WTC11 (cell line): ENCODE measurements around the gene HNRNPL. TPM values are rescaled to one million over a fixed set of nuclear protein-coding genes. Genes with fewer than 3 reads are reported as not detected.

Experiments used
- ATAC-seq: fragments of 200-7000 bp; cut with Tn5 transposase; 2 replicates; pipeline ENCODE4 v1.10.0; 2021; ENCODE audit warnings: mild to moderate bottlenecking, moderate library complexity
- CTCF ChIA-PET: fragments of 300-600 bp; sonication (Branson Sonifier 250); formaldehyde crosslinking; loops from one replicate; lab custom pipeline; 2021; ENCODE audit warnings: antibody characterized with exemption; lab: Charles Lee
- POLR2A ChIA-PET: fragments of 350-600 bp; sonication (Branson Sonifier 250); formaldehyde crosslinking; loops from one replicate; lab custom pipeline; 2021; ENCODE audit warnings: antibody characterized with exemption; lab: Charles Lee
- DNase-seq: peaks from one replicate; pipeline ENCODE4 v3.0.0; 2021; ENCODE audit warnings: low spot score
- H3K27ac Mint-ChIP-seq: 2 replicates; pipeline ENCODE4 v1.8.0; 2021; ENCODE audit warnings: mixed read lengths
- H3K27me3 Mint-ChIP-seq: 2 replicates; pipeline ENCODE4 v1.8.0; 2021; ENCODE audit warnings: low read depth, mild to moderate bottlenecking, moderate library complexity, mixed read lengths
- H3K36me3 Mint-ChIP-seq: 2 replicates; pipeline ENCODE4 v1.8.0; 2021; ENCODE audit warnings: mixed read lengths
- H3K4me1 Mint-ChIP-seq: 2 replicates; pipeline ENCODE4 v1.8.0; 2022; ENCODE audit warnings: mixed read lengths
- H3K4me3 Mint-ChIP-seq: 2 replicates; pipeline ENCODE4 v1.8.0; 2021; ENCODE audit warnings: mild to moderate bottlenecking, moderate library complexity, mixed read lengths
- H3K9me3 Mint-ChIP-seq: 2 replicates; pipeline ENCODE4 v1.8.0; 2021; ENCODE audit warnings: mixed read lengths
- FOXK1 ChIP-seq: sonication (generic); formaldehyde crosslinking; IDR thresholded peaks from 2 replicates; pipeline ENCODE4 v1.8.0; 2022; ENCODE audit warnings: mild to moderate bottlenecking, moderate library complexity, missing genetic modification reagents
- GABPB1 ChIP-seq: sonication (generic); formaldehyde crosslinking; IDR thresholded peaks from 2 replicates; pipeline ENCODE4 v1.8.1; 2023; ENCODE audit warnings: mild to moderate bottlenecking, missing genetic modification reagents
- GTF2I ChIP-seq: fragments of 250-450 bp; sonication (Bioruptor Pico); conservative IDR thresholded peaks from 2 replicates; pipeline ENCODE4 v1.4.0; 2021; ENCODE audit warnings: mild to moderate bottlenecking
- KAT7 ChIP-seq: sonication (generic); formaldehyde crosslinking; IDR thresholded peaks from 2 replicates; pipeline ENCODE4 v1.8.1; 2023; ENCODE audit warnings: missing genetic modification reagents, mild to moderate bottlenecking, borderline replicate concordance
- NFE2L1 ChIP-seq: sonication (generic); formaldehyde crosslinking; IDR thresholded peaks from 2 replicates; pipeline ENCODE4 v1.8.1; 2023; ENCODE audit warnings: missing genetic modification reagents
- NR2C2 ChIP-seq: sonication (generic); formaldehyde crosslinking; IDR thresholded peaks from 2 replicates; pipeline ENCODE4 v1.8.0; 2022; ENCODE audit warnings: mild to moderate bottlenecking, missing genetic modification reagents
- NR3C1 ChIP-seq: sonication (generic); formaldehyde crosslinking; conservative IDR thresholded peaks from 2 replicates; pipeline ENCODE4 v1.8.1; 2023; ENCODE audit warnings: low read depth, mild to moderate bottlenecking, missing genetic modification reagents
- PRRX2 ChIP-seq: fragments of 250-450 bp; sonication (Bioruptor Pico); IDR thresholded peaks from 2 replicates; pipeline ENCODE4 v1.8.0; 2021; ENCODE audit warnings: mild to moderate bottlenecking
- SMAD3 ChIP-seq: sonication (generic); formaldehyde crosslinking; IDR thresholded peaks from 2 replicates; pipeline ENCODE4 v1.8.0; 2022; ENCODE audit warnings: missing genetic modification reagents, mild to moderate bottlenecking, borderline replicate concordance
- SOX15 ChIP-seq: fragments of 250-450 bp; sonication (Bioruptor Pico); IDR thresholded peaks from 2 replicates; pipeline ENCODE4 v1.9.0; 2021; ENCODE audit warnings: mild to moderate bottlenecking
- SP1 ChIP-seq: sonication (generic); formaldehyde crosslinking; conservative IDR thresholded peaks from 2 replicates; pipeline ENCODE4 v1.8.1; 2022; ENCODE audit warnings: missing genetic modification reagents
- TEAD1 ChIP-seq: sonication (generic); formaldehyde crosslinking; IDR thresholded peaks from 2 replicates; pipeline ENCODE4 v1.8.0; 2022; ENCODE audit warnings: mild to moderate bottlenecking, missing genetic modification reagents
- USF2 ChIP-seq: sonication (generic); formaldehyde crosslinking; IDR thresholded peaks from 2 replicates; pipeline ENCODE4 v1.8.1; 2023; ENCODE audit warnings: mild to moderate bottlenecking, missing genetic modification reagents, moderate library complexity
- ZBTB21 ChIP-seq: sonication (generic); formaldehyde crosslinking; IDR thresholded peaks from 2 replicates; pipeline ENCODE4 v1.8.1; 2023; ENCODE audit warnings: mild to moderate bottlenecking, missing genetic modification reagents, borderline replicate concordance
- ZNF121 ChIP-seq: sonication (generic); formaldehyde crosslinking; IDR thresholded peaks from 2 replicates; pipeline ENCODE4 v1.8.0; 2023; ENCODE audit warnings: missing genetic modification reagents
- ZNF232 ChIP-seq: sonication (generic); formaldehyde crosslinking; IDR thresholded peaks from 2 replicates; pipeline ENCODE4 v1.8.0; 2022; ENCODE audit warnings: mild to moderate bottlenecking, missing genetic modification reagents
- total RNA-seq: library from RNA; stranded (reverse); gene quantifications from 3 replicates; pipeline ENCODE4 v1.2.3, GENCODE V29; 2021
- TF ChIP-seq, protein P1 (sequence below): sonication (generic); formaldehyde crosslinking; IDR thresholded peaks from 2 replicates; pipeline ENCODE4 v1.8.1; 2022; ENCODE audit warnings: mild to moderate bottlenecking, missing genetic modification reagents, moderate library complexity, borderline replicate concordance
- TF ChIP-seq, protein P2 (sequence below): sonication (generic); formaldehyde crosslinking; IDR thresholded peaks from 2 replicates; pipeline ENCODE4 v1.8.0; 2022; ENCODE audit warnings: mild to moderate bottlenecking, missing genetic modification reagents
- TF ChIP-seq, protein P3 (sequence below): sonication (generic); formaldehyde crosslinking; IDR thresholded peaks from 2 replicates; pipeline ENCODE4 v1.8.0; 2022; ENCODE audit warnings: mild to moderate bottlenecking, missing genetic modification reagents

Gene HNRNPL
- total RNA-seq, 1 experiment from 2014 or later: 779 TPM

GRCh38 chr19:38851622-38852230, 1.9 kb upstream of the HNRNPL start:
- peaks cover 10% of the 10 kb centered on the region for H3K9me3 Mint-ChIP-seq
- H3K27me3 Mint-ChIP-seq: peaks cover 9% of the 10 kb centered on the region
- peaks cover 31% of the 10 kb centered on the region for H3K4me1 Mint-ChIP-seq
- ChIA-PET POLR2A (interaction anchor here (1.5 to 2.2 kb wide), 3 partner anchors 9 to 48 kb away, joined by 3 to 7 read pairs (median 5); partner anchors contain the start of genes ECH1, NFKBIB and SIRT2), CTCF (interaction anchor here (0.6 to 3.0 kb wide), 7 partner anchors 12 to 331 kb away, joined by 3 to 26 read pairs (median 5); partner anchors contain the start of genes FBXO17, MRPS12 and SARS2)
- ATAC-seq: peak; percentile 0
- peaks cover 35% of the 10 kb centered on the region for H3K36me3 Mint-ChIP-seq
- peak overlapping the region; percentile 99 for H3K27ac Mint-ChIP-seq
- H3K4me3 Mint-ChIP-seq: peak overlapping the region; percentile 92
- DNase-seq: peak; percentile 91
- TF ChIP-seq FOXK1 (peak; percentile 80), GTF2I (CRISPR knock-in tag) (peak; percentile 54; the same call in 1 of the 2 replicates), SP1 (CRISPR knock-in tag) (peak; percentile 90), ZNF121 (peak; percentile 5; the same call in 1 of the 2 replicates), TEAD1 (peak; percentile 78; the same call in 1 of the 2 replicates), USF2 (CRISPR knock-in tag) (peak; percentile 92), ZBTB21 (CRISPR knock-in tag) (no peak), NR3C1 (CRISPR knock-in tag) (no peak), SMAD3 (no peak), ZNF232 (0 out of 2 replicates have a peak, but pooled peaks have one; percentile 64), NFE2L1 (CRISPR knock-in tag) (0 out of 2 replicates have a peak, but pooled peaks have one; percentile 14)
- TF ChIP-seq, protein P1, sequence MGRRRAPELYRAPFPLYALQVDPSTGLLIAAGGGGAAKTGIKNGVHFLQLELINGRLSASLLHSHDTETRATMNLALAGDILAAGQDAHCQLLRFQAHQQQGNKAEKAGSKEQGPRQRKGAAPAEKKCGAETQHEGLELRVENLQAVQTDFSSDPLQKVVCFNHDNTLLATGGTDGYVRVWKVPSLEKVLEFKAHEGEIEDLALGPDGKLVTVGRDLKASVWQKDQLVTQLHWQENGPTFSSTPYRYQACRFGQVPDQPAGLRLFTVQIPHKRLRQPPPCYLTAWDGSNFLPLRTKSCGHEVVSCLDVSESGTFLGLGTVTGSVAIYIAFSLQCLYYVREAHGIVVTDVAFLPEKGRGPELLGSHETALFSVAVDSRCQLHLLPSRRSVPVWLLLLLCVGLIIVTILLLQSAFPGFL: no peak
- TF ChIP-seq, protein P2, sequence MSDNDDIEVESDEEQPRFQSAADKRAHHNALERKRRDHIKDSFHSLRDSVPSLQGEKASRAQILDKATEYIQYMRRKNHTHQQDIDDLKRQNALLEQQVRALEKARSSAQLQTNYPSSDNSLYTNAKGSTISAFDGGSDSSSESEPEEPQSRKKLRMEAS: peak; percentile 91
- TF ChIP-seq, protein P3, sequence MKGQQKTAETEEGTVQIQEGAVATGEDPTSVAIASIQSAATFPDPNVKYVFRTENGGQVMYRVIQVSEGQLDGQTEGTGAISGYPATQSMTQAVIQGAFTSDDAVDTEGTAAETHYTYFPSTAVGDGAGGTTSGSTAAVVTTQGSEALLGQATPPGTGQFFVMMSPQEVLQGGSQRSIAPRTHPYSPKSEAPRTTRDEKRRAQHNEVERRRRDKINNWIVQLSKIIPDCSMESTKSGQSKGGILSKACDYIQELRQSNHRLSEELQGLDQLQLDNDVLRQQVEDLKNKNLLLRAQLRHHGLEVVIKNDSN: peak; percentile 89

DNA sequence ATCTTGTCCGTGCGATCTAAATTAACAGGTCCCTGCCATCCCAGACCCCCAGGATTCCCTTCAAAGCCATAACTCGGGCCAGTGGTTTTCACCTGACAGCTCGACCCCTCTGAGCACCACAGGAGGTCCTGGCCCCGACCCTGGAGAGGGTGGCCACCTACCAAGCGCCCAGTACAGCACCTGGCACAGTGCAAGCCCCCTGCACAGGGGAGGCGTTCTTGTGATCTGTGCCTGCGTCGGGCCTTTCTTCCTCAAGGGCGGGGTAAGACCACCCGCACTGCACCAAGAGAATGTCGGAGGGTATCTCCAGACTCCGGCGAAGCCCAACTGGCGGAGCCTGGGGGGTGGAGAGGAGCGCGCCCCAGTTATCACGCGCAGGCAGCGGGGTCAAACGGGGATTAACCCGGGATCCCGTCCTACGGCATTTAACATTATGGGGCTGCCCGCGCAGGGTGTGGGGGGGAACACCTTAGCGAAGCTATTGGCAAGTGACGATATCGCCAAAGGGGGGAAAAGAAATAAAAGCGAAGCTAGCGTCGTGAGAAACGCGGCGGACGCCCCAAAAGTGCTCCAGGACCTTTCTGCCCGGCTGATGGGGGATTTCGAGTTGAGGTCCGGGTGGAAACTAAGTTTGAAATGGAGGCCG, 1.3 kb upstream of the HNRNPL start:
- POLR2A ChIA-PET: interaction anchor here (0.9 to 2.2 kb wide), 4 partner anchors 9 to 79 kb away, joined by 3 to 7 read pairs (median 4); partner anchors contain the start of genes ECH1, MRPS12, NFKBIB and SARS2
- peaks cover 3% of the 10 kb centered on the region for H3K27me3 Mint-ChIP-seq
- peaks cover 32% of the 10 kb centered on the region for H3K4me1 Mint-ChIP-seq
- ATAC-seq (no peak), DNase-seq (peak; percentile 51)
- peaks cover 4% of the 10 kb centered on the region; the same call in 1 of the 2 replicates for H3K9me3 Mint-ChIP-seq
- H3K27ac Mint-ChIP-seq: peak overlapping the region; percentile 99
- H3K4me3 Mint-ChIP-seq: peak overlapping the region; percentile 92
- peaks cover 33% of the 10 kb centered on the region for H3K36me3 Mint-ChIP-seq
- CTCF ChIA-PET: interaction anchor here (0.6 to 3.0 kb wide), 7 partner anchors 12 to 235 kb away, joined by 3 to 26 read pairs (median 5); partner anchors contain the start of genes FBXO17, MRPS12 and SARS2
- TF ChIP-seq KAT7 (CRISPR knock-in tag) (no peak), SMAD3 (no peak), NR2C2 (CRISPR knock-in tag) (no peak), GABPB1 (CRISPR knock-in tag) (no peak), SOX15 (CRISPR knock-in tag) (no peak), ZNF121 (no peak), PRRX2 (CRISPR knock-in tag) (no peak), NFE2L1 (CRISPR knock-in tag) (no peak)
- TF ChIP-seq, protein P1: no peak
